OCI-LY3 (cell line): ENCODE data around the gene PTDSS2.
"Not testable (repeated sequence)": the region's sequence is repeated elsewhere in the genome, so short reads cannot be mapped to it uniquely, and the experiment has no call there.

ENCODE experiments used
- H2AFZ ChIP-seq: fragments of 200-600, 300-600 bp; shearing (Covaris generic); 2 replicates; pipeline ENCODE4 v1.6.0; 2014; ENCODE audit warnings: antibody characterized with exemption, low read depth, low read length
- H3K27ac ChIP-seq: fragments of 200-600, 300-600 bp; sonication (generic); 2 replicates; pipeline ENCODE4 v1.5.1; 2014; ENCODE audit warnings: mild to moderate bottlenecking, low read length, moderate library complexity, mixed read lengths
- H3K27me3 ChIP-seq: fragments of 200-600, 300-600 bp; sonication (generic); 2 replicates; pipeline ENCODE4 v1.6.1; 2014; ENCODE audit warnings: low read depth, low read length, mixed read lengths
- H3K36me3 ChIP-seq: fragments of 200-600, 300-600 bp; sonication (generic); replicated peaks from 2 replicates; pipeline ENCODE3; 2014; ENCODE audit warnings: low read depth, low read length, mixed read lengths
- H3K4me1 ChIP-seq: fragments of 300-600, 200-600 bp; sonication (generic); 2 replicates; pipeline ENCODE4 v1.6.1; 2014; ENCODE audit warnings: low read length, mixed read lengths
- H3K4me2 ChIP-seq: fragments of 200-600, 300-600 bp; sonication (generic); 2 replicates; pipeline ENCODE4 v1.6.1; 2014; ENCODE audit warnings: low read length, mixed read lengths
- H3K4me3 ChIP-seq: fragments of 300-600, 200-600 bp; sonication (generic); 2 replicates; pipeline ENCODE4 v1.5.1; 2014; ENCODE audit warnings: antibody characterized with exemption, mild to moderate bottlenecking, low read length, moderate library complexity
- H3K79me2 ChIP-seq: fragments of 300-600, 200-600 bp; shearing (Covaris generic); 2 replicates; pipeline ENCODE4 v1.6.1; 2014; ENCODE audit warnings: mild to moderate bottlenecking, low read length, mixed read lengths
- H3K9ac ChIP-seq: fragments of 300-600, 200-600 bp; shearing (Covaris generic); 2 replicates; pipeline ENCODE4 v1.6.0; 2014; ENCODE audit warnings: mild to moderate bottlenecking, low read length, moderate library complexity
- H3K9me3 ChIP-seq: fragments of 200-600, 300-600 bp; shearing (Covaris generic); 2 replicates; pipeline ENCODE4 v1.6.1; 2014; ENCODE audit warnings: low read length, mixed read lengths; ENCODE audit not compliant: insufficient read depth
- H4K20me1 ChIP-seq: fragments of 200-600, 300-600 bp; sonication (generic); 2 replicates; pipeline ENCODE4 v1.6.1; 2016; ENCODE audit warnings: low read length, mixed read lengths; ENCODE audit not compliant: insufficient read depth
- EZH2phosphoT487 ChIP-seq: fragments of 200-600 bp; shearing (Covaris generic); IDR thresholded peaks from 2 replicates; pipeline ENCODE4 v1.6.1; 2018; ENCODE audit warnings: antibody characterized with exemption, mixed run types, low read depth
- TF ChIP-seq, protein P1 (sequence below): fragments of 200-600, 300-600 bp; sonication (generic); IDR thresholded peaks from 2 replicates; pipeline ENCODE4 v1.5.1; 2014; ENCODE audit warnings: antibody characterized with exemption, low read length, low read depth

The PTDSS2 gene

DNA sequence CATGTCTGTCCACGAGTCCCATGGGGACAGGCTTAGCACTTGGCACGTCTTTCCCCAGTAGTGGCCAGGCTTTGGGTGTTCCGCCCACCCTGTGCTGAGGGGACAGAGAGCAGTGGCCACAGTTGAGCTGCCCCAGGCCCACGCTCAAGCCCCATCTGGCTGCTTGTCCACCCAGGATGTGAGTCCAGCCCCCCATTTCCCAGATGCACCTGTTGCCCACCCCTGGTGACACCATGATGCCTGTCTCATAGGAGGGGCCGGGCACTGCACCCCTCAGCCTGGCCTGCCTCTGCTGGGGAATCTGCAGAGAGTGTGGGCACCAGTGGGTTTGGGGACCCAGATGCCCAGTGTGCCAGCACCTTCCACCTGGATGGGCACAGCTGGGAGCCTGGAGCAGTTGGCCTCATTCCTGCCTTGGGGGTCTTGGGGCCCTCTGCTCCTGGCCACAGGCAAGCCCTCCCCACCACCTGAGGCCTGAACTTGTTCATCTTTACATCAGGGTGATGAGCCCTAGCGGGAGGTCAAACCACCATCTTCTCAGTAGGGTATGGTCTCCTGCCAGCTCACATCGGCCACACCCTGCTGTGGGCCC is 41.0 kb upstream of the PTDSS2 start:
- H3K4me1 ChIP-seq, result no peaks in the 10 kb centered on the region
- TF ChIP-seq, protein P1, sequence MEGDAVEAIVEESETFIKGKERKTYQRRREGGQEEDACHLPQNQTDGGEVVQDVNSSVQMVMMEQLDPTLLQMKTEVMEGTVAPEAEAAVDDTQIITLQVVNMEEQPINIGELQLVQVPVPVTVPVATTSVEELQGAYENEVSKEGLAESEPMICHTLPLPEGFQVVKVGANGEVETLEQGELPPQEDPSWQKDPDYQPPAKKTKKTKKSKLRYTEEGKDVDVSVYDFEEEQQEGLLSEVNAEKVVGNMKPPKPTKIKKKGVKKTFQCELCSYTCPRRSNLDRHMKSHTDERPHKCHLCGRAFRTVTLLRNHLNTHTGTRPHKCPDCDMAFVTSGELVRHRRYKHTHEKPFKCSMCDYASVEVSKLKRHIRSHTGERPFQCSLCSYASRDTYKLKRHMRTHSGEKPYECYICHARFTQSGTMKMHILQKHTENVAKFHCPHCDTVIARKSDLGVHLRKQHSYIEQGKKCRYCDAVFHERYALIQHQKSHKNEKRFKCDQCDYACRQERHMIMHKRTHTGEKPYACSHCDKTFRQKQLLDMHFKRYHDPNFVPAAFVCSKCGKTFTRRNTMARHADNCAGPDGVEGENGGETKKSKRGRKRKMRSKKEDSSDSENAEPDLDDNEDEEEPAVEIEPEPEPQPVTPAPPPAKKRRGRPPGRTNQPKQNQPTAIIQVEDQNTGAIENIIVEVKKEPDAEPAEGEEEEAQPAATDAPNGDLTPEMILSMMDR, result no peak
- no peak for TF ChIP-seq EZH2phosphoT487
- H3K27ac ChIP-seq, result no peak overlapping the region
- H3K9me3 ChIP-seq, result no peaks in the 10 kb centered on the region
- H4K20me1 ChIP-seq, result no peaks in the 10 kb centered on the region
- no peak overlapping the region for H3K9ac ChIP-seq
- no peaks in the 10 kb centered on the region for H3K27me3 ChIP-seq
- H3K4me3 ChIP-seq, result no peak overlapping the region
- H3K36me3 ChIP-seq, result no peaks in the 10 kb centered on the region
- H3K79me2 ChIP-seq, result no peaks in the 10 kb centered on the region
- no peak overlapping the region for H2AFZ ChIP-seq
- H3K4me2 ChIP-seq, result no peak overlapping the region

DNA sequence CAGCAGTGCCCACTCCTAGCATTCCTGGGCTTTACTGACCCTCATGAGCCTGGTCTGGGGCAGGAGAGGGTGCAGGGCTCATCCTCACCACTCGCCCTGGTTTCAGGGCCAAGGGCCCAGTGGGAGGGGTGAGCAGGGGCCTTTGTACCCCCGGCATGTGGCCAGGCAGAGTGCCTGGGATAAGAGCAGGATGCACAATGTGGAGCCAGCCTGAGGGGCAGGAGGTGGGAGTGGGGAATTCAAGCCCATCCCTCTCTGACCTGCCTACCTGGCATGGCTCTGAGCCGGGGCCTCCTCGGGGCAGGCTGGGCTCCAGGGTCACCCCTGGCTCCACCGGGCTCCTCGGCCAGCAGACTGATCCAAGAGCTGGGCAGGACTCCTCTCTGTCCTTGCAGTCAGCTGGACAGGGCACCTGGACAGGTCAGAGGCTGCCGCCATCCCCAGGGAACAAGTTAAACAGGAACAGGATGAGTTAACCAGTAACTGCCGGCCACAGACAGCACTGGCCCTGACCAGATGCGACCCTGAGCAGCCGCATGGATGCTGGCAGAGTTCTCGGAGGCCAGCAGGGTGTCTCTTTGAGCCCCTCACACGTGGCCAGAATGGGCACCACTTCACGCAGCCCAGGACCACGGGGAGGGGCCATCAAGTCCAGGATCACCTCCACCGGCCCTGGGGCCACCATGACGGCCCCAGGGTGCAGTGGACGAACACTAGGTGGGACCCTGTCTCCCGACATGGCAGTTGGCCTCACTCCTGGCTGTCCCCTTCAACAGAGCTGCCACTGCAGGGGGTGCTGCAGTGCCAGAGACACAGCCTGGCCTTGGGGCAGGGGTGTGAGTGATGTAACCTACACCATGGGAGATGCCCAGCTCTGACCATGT is 40.2 kb upstream of the PTDSS2 start:
- Histone ChIP-seq H3K9ac (no peak overlapping the region), H3K36me3 (no peaks in the 10 kb centered on the region), H3K9me3 (no peaks in the 10 kb centered on the region), H3K4me3 (no peak overlapping the region), H3K4me2 (no peak overlapping the region), H4K20me1 (no peaks in the 10 kb centered on the region), H3K79me2 (no peaks in the 10 kb centered on the region), H2AFZ (no peak overlapping the region), H3K4me1 (no peaks in the 10 kb centered on the region), H3K27me3 (peaks cover 5% of the 10 kb centered on the region; the same call in 1 of the 2 replicates), H3K27ac (no peak overlapping the region)
- TF ChIP-seq EZH2phosphoT487, result no peak
- TF ChIP-seq, protein P1, result no peak

DNA sequence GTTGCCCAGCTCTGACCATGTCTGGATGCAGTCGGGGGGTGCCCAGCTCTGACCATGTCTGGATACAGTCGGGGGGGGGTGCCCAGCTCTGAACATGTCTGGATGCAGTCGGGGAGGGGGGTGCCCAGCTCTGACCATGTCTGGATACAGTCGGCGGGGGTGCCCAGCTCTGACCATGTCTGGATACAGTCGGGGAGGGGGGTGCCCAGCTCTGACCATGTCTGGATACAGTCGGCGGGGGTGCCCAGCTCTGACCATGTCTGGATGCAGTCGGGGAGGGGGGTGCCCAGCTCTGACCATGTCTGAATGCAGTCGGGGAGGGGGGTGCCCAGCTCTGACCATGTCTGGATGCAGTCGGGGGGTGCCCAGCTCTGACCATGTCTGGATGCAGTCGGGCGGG is 39.4 kb upstream of the PTDSS2 start:
- not testable (repeated sequence) for H3K27ac ChIP-seq, H3K27me3 ChIP-seq, H3K4me2 ChIP-seq, H3K9ac ChIP-seq, H3K36me3 ChIP-seq, H3K9me3 ChIP-seq, H3K4me3 ChIP-seq, H2AFZ ChIP-seq, H3K4me1 ChIP-seq, H3K79me2 ChIP-seq, H4K20me1 ChIP-seq

DNA sequence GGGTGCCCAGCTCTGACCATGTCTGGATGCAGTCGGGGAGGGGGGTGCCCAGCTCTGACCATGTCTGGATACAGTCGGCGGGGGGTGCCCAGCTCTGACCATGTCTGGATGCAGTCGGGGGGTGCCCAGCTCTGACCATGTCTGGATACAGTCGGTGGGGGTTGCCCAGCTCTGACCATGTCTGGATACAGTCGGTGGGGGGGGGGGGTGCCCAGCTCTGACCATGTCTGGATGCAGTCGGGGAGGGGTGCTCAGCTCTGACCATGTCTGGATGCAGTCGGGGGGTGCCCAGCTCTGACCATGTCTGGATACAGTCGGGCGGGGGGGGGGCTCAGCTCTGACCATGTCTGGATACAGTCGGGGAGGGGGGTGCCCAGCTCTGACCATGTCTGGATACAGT is 38.6 kb upstream of the PTDSS2 start:
- H3K9ac ChIP-seq, H3K27me3 ChIP-seq, H3K27ac ChIP-seq, H3K79me2 ChIP-seq, H3K36me3 ChIP-seq, H3K4me1 ChIP-seq, H4K20me1 ChIP-seq, H3K4me3 ChIP-seq, H3K4me2 ChIP-seq, H3K9me3 ChIP-seq, H2AFZ ChIP-seq: not testable (repeated sequence)

DNA sequence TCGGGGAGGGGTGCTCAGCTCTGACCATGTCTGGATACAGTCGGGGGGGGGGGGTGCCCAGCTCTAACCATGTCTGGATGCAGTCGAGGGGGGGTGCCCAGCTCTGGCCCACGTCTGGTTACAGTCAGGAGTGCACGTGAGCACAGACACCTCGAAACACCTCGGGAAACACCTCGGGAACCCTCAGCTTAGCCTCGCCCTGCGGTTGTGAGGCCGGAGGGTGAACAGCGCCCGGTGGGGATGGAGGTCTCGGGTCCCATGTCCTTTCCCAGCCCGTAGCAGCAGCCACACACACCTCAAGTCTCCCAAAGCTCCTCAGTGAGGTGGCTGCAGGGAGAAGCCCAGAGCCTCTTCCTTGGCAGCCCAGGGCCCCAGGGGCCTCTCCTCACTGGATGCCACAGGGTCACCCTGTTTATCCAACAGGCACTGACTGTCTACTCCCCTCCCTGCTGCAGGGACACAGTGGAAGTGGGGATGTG is 37.4 kb upstream of the PTDSS2 start:
- H3K27ac ChIP-seq, result no peak overlapping the region
- H3K4me2 ChIP-seq, result no peak overlapping the region
- no peak for TF ChIP-seq EZH2phosphoT487
- TF ChIP-seq, protein P1, result no peak

More for the DNA sequence above, 37.4 kb upstream of the PTDSS2 start:
- H3K36me3 ChIP-seq, result no peaks in the 10 kb centered on the region
- H3K79me2 ChIP-seq, result no peaks in the 10 kb centered on the region
- no peak overlapping the region for H3K4me3 ChIP-seq
- H3K4me1 ChIP-seq, result no peaks in the 10 kb centered on the region
- H3K9me3 ChIP-seq, result no peaks in the 10 kb centered on the region
- H4K20me1 ChIP-seq, result no peaks in the 10 kb centered on the region
- peaks cover 5% of the 10 kb centered on the region; the same call in 1 of the 2 replicates for H3K27me3 ChIP-seq
- H2AFZ ChIP-seq, result no peak overlapping the region
- H3K9ac ChIP-seq, result no peak overlapping the region
